Measurements from ENCODE around the gene CAMK4.

GRCh38 chr5:111383288-111383970 lies 159.2 kb downstream of the CAMK4 start:
- no peak for TF ChIP-seq CTCF (conservative IDR thresholded peaks at IDR 0.05 in 1 of 2, IDR thresholded peaks at IDR 0.05 in 1 of 2; ENCODE audit: low read depth in 1 of 2, low read length in 2 of 2)
- TF ChIP-seq EZH2 (IDR thresholded peaks at IDR 0.05; ENCODE audit: low read length, missing control alignments), result no peak

All from fibroblast of lung (primary cell).